Erythroblast (primary cell): ENCODE measurements around the gene APBB2.
A peak's percentile ranks its signal among the peaks of the same experiment; 100 is the strongest.
"Not testable (repeated sequence)": the region's sequence is repeated elsewhere in the genome, so short reads cannot be mapped to it uniquely, and the experiment has no call there.

Experiments
- DNase-seq, 2 experiments: peaks; one replicate each; lab custom pipeline; 2025; lab: John Stamatoyannopoulos, UW
- GATA1 ChIP-seq: IDR thresholded peaks from 2 replicates; pipeline ENCODE4 v1.6.1; 2011; ENCODE audit warnings: low read depth, mild to moderate bottlenecking, control low read depth, low read length, moderate library complexity
- POLR2A ChIP-seq: IDR thresholded peaks from 2 replicates; pipeline ENCODE4 v1.6.1; 2011; ENCODE audit warnings: mild to moderate bottlenecking, low read length

The APBB2 gene

GRCh38 chr4:40931841-40932240 lies 282.5 kb downstream of the APBB2 start:
- TF ChIP-seq POLR2A (no peak), GATA1 (no peak)

GRCh38 chr4:40931238-40931637 lies 283.1 kb downstream of the APBB2 start:
- TF ChIP-seq GATA1 (no peak), POLR2A (no peak)
- no peak for DNase-seq

More at GRCh38 chr4:40931841-40932240, 282.5 kb downstream of the APBB2 start:
- no peak for DNase-seq

GRCh38 chr4:40927074-40927473 lies 287.3 kb downstream of the APBB2 start:
- no peak for DNase-seq
- TF ChIP-seq POLR2A (no peak), GATA1 (no peak)

GRCh38 chr4:40924793-40925117 lies 289.6 kb downstream of the APBB2 start:
- DNase-seq: no peak
- TF ChIP-seq GATA1 (no peak), POLR2A (no peak)

- DNase-seq: peak; percentile 43 to 64
- TF ChIP-seq GATA1 (no peak), POLR2A (no peak)
Measured at GRCh38 chr4:40924096-40924792, 290.1 kb downstream of the APBB2 start.

GRCh38 chr4:40923316-40924095 lies 290.8 kb downstream of the APBB2 start:
- no peak for DNase-seq
- TF ChIP-seq POLR2A (no peak), GATA1 (no peak)

GRCh38 chr4:40919976-40920375 lies 294.4 kb downstream of the APBB2 start:
- not testable (repeated sequence) for DNase-seq

- DNase-seq: no peak
- TF ChIP-seq POLR2A (no peak), GATA1 (no peak)
Measured at GRCh38 chr4:40918330-40918729, 296.0 kb downstream of the APBB2 start.

GRCh38 chr4:40916880-40917279 lies 297.5 kb downstream of the APBB2 start:
- peak; percentile 33 to 47 for DNase-seq
- TF ChIP-seq POLR2A (no peak), GATA1 (no peak)

GRCh38 chr4:40916218-40916555 lies 298.2 kb downstream of the APBB2 start:
- DNase-seq: no peak
- no peak for TF ChIP-seq POLR2A
- no peak for TF ChIP-seq GATA1

GRCh38 chr4:40915318-40916217 lies 298.8 kb downstream of the APBB2 start:
- no peak for TF ChIP-seq POLR2A
- no peak for TF ChIP-seq GATA1
- no peak for DNase-seq

- no peak for DNase-seq
- no peak for TF ChIP-seq POLR2A
- no peak for TF ChIP-seq GATA1
Measured at GRCh38 chr4:40912460-40913184, 301.7 kb downstream of the APBB2 start.

GRCh38 chr4:40910706-40911105 lies 303.6 kb downstream of the APBB2 start:
- no peak for TF ChIP-seq POLR2A

More at GRCh38 chr4:40910706-40911105, 303.6 kb downstream of the APBB2 start:
- no peak for DNase-seq
